ENCODE results near the gene CUEDC2.

CUEDC2 gene

DNA sequence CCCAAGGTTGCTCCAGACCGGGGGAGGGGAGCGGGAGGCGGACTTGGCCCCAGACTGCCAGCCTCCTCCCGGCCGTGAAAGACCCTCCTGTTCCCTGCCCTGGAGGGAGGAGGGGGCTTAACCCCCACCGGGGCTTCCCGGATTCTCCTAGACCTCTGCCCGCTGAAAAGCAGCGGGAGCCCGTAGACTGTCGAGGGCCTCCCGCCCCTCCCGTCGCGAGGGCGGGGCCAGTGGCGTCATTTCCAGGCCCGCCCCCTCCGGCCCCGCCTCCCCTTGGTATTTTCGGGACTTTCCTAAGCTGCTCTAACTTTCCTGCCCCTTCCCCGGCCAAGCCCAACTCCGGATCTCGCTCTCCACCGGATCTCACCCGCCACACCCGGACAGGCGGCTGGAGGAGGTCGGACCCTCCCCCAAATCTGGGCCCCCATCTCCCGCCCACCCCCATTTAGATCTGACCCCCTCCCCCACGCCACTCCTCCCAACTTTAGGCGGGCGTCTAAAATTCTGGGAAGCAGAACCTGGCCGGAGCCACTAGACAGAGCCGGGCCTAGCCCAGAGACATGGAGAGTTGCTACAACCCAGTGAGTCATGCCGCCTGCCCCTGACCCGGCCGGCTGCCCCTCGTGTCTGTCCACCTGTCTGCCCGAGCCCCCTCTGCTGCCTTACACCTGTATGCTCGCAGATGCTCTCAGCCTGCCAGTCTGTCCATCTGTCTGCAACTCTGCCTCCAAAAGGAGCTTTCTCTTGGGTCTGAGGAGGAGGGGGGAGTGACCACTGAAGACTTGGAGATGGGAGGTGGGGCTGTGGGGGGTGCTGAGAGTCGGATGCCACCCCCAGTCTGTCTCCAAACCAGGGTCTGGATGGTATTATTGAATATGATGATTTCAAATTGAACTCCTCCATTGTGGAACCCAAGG, 36.7 kb downstream of the CUEDC2 start, which contains the start of gene NFKB2:
Gene NFKB2 (plus strand): TSS at position 306 of the 917 bp plus-strand sequence. CDS start 255 bp downstream, at position 561.
- DNase-seq, result peak; percentile 73 to 85 (median 80)

- peak in 1 of 4 experiments; percentile 55 for DNase-seq
Measured at GRCh38 chr10:102394801-102395399, 37.5 kb downstream of the CUEDC2 start.

GRCh38 chr10:102394079-102394800, 38.1 kb downstream of the CUEDC2 start:
- DNase-seq, result peak; percentile 96 to 100 (median 98)

DNA sequence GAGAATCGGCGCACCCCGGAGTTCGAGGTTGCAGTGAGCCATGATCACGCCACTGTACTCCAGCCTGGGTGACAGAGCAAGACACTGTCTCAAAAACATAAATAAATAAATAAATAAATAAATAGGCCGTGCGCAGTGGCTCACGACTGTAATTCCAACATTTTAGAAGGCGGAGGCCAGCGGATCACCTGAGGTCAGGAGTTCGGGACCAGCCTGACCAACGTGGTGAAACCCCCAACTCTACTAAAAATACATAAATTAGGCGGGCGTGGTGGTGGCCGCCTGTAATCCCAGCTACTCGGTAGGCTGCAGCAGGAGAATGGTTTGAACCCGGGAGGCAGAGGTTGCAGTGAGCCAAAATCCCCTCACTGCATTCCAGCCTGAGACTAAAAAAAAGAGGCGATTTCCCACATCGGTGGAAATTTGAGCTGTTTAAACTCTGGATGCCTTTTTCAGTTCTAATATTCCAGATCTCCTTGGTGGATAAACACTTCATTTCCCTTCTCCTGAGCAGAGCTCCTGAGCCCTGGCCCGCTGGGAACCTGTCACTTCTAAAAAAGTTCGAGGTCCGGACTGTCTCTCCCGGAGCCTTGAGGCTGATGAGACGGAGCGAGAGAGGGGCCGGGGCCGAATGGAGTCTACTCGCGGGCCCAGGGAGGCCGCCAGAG, 38.8 kb downstream of the CUEDC2 start:
- no peak for DNase-seq

GRCh38 chr10:102392306-102392705, 40.1 kb downstream of the CUEDC2 start:
- DNase-seq, result no peak

- no peak for DNase-seq
Measured at GRCh38 chr10:102389894-102390293, 42.5 kb downstream of the CUEDC2 start.

GRCh38 chr10:102384606-102385429, 47.6 kb downstream of the CUEDC2 start:
- no peak for DNase-seq

DNA sequence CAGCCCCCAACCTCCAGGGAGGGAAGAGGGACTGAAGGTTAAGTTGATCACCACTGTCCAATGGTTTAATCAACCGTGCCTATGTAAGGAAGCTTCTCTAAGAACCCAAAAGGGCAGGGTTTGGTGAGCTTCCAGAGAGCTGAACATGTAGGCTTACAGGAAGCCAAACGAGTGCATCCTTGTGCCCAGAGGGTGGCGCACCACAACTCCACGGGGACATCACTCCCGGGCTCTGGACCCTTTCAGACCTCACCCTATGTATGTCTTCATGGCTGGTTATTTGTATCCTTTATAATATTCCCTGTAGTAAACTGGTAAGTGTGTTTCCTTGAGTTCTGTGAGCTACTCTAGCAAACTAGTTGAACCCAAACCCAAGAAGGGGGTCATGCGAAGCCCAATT, 48.3 kb downstream of the CUEDC2 start:
- no peak for DNase-seq

GRCh38 chr10:102382871-102383270, 49.5 kb downstream of the CUEDC2 start:
- DNase-seq, result no peak

- DNase-seq, result no peak
Measured at GRCh38 chr10:102381983-102382382, 50.4 kb downstream of the CUEDC2 start.

DNA sequence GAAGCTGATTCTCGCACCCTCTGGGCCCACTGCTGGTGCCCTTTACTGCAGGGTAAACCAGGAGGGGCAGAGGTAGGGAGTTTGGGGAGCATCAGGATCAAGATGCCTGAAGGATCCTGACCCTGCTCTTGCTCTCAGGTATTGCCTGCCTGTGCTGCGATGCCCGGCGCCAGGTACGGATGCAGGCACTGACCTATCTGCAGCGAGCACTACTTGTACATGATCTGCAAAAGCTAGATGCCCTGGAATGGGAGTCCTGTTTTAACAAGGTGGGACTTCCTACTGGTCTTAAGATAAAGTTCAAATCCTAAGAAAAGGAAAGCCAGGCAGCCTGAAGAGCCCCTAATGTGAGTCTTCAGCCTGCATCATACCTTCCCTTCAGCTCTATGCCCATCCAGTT, 53.0 kb downstream of the CUEDC2 start:
- DNase-seq, result no peak

DNA sequence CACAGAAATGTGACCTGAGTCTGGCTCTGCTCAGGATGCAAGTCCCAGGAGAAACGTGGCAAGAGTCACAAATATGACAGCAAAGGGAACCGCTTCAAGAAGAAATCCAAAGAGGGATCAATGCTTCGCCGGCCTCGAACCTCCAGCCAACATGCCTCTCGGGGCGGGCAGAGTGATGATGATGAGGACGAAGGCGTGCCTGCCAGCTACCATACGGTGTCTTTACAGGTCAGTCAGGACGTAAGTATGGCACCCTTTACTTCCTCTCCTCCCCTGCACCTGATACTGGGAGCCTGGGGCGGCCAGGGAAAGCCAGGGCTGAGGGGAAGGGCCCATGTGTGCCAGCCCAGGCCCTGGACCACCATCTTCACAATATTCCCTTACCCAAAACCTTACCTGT, 55.5 kb downstream of the CUEDC2 start:
- no peak for DNase-seq

DNA sequence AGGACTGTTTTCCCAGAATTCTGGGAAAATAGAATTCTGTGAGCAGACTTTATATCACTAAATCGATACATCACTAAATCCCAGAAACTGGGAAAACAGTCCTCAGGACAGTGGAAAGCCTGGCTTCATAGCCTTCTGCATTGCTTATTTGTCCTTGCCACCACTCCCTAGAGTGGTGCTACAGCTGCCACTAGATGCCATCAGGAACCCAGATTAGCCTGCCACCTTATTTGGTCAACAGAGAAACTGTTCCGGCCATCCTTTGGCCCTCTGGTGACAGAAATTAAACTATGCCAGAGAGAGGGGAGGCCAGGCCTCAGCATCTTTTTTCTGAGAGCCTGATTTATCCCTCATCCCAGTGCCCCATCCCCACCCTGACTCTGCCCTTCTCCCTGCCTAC, 56.5 kb downstream of the CUEDC2 start:
- DNase-seq, result no peak

DNA sequence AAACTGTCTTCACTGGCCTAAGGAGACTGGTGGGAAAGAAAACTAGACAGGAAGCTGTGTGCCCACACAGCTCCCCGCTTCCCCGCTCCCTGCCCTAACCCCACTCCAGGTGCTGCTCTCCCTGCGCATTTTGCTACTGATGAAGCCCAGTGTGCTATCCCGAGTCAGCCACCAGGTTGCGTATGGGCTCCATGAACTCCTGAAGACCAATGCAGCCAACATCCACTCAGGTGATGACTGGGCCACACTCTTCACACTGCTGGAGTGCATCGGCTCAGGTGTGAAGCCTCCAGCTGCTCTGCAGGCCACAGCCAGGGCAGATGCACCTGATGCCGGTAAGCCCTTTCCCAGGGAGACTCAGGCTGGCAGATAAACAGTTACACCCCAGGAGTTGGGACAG, 57.1 kb downstream of the CUEDC2 start:
- DNase-seq, result no peak

Data from activated CD4-positive, CD25-positive, alpha-beta regulatory T cell (primary cell).